Hepatocyte (in vitro differentiated cells): ENCODE results near the gene RBM8A.

Experiments used
- CTCF ChIP-seq: fragments of 200-600 bp; sonication (generic); IDR thresholded peaks from 2 replicates; pipeline ENCODE4 v1.5.1; 2016; ENCODE audit warnings: antibody characterized with exemption, mild to moderate bottlenecking; ENCODE audit not compliant: poor library complexity
- EZH2 ChIP-seq: fragments of 200-600 bp; sonication (generic); IDR thresholded peaks from 2 replicates; pipeline ENCODE4 v1.6.1; 2016; ENCODE audit warnings: antibody characterized with exemption, mild to moderate bottlenecking, borderline replicate concordance

GRCh38 chr1:145949219-145949618 is 21.9 kb upstream of the RBM8A start:
- TF ChIP-seq CTCF (no peak), EZH2 (no peak)
